Measurements from ENCODE around the gene RIC8B. TPM values are rescaled to one million over a fixed set of nuclear protein-coding genes. Genes with fewer than 3 reads are reported as not detected.

RIC8B gene
- total RNA-seq, 1 experiment from 2014 or later = 7.8 TPM

DNA sequence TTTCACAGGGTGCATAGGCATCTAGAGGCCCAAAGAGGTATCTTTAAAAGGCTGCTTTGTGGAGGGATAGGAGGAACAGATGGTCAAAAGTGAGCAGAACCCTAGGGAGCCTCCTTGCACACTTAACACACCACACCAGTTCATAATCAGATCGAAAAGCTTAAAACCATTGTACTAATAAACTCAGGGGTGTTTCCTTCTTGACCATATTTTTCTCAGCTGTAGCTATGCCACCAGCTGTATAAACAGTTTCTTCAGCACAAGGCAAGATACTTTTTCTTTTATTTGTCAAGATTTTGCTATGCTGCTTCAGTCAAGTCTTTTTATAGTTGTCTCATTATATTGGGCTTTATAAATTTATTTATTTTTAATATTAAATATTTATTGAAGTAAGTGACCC lies 88.7 kb downstream of the RIC8B start:
- POLR2A ChIA-PET = no interaction called here
- Histone ChIP-seq H3K4me1 (no peaks in the 10 kb centered on the region), H3K4me3 (ENCODE audit: low read depth, low read length) (no peak overlapping the region), H3K9me3 (no peaks in the 10 kb centered on the region), H3K36me3 (ENCODE audit: control insufficient read depth, insufficient read depth, low read length) (no peaks in the 10 kb centered on the region), H3K27me3 (replicated peaks; ENCODE audit: control insufficient read depth, insufficient read depth, low read length) (no peaks in the 10 kb centered on the region)
- intact Hi-C loops (cut with micrococcal nuclease; ENCODE audit: unreplicated experiment) = no loop called here
- no peak for DNase-seq
- Mint-ChIP-seq H3K27ac (ENCODE audit: unreplicated experiment) (no peak overlapping the region), H3K4me1 (ENCODE audit: low read depth, unreplicated experiment) (no peaks in the 10 kb centered on the region), H3K9me3 (ENCODE audit: unreplicated experiment) (no peaks in the 10 kb centered on the region), H3K27me3 (ENCODE audit: insufficient read depth, unreplicated experiment) (no peaks in the 10 kb centered on the region), H3K4me3 (ENCODE audit: unreplicated experiment) (no peak overlapping the region), H3K36me3 (ENCODE audit: insufficient read depth, unreplicated experiment) (peaks cover 7% of the 10 kb centered on the region)
- TF ChIP-seq, protein P1, sequence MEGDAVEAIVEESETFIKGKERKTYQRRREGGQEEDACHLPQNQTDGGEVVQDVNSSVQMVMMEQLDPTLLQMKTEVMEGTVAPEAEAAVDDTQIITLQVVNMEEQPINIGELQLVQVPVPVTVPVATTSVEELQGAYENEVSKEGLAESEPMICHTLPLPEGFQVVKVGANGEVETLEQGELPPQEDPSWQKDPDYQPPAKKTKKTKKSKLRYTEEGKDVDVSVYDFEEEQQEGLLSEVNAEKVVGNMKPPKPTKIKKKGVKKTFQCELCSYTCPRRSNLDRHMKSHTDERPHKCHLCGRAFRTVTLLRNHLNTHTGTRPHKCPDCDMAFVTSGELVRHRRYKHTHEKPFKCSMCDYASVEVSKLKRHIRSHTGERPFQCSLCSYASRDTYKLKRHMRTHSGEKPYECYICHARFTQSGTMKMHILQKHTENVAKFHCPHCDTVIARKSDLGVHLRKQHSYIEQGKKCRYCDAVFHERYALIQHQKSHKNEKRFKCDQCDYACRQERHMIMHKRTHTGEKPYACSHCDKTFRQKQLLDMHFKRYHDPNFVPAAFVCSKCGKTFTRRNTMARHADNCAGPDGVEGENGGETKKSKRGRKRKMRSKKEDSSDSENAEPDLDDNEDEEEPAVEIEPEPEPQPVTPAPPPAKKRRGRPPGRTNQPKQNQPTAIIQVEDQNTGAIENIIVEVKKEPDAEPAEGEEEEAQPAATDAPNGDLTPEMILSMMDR (IDR thresholded peaks at IDR 0.05; ENCODE audit: insufficient read depth in 1 of 2, low read depth in 1 of 2, low read length in 1 of 2, severe bottlenecking in 1 of 2, unreplicated experiment in 1 of 2) = no peak
- CTCF ChIA-PET = no interaction called here
- BruUV-seq (replicated peaks) = no TSS peak

GRCh38 chr12:106865683-106866082 lies 91.2 kb downstream of the RIC8B start:
- CTCF ChIA-PET = no interaction called here
- Histone ChIP-seq H3K4me3 (ENCODE audit: low read depth, low read length) (no peak overlapping the region), H3K9me3 (no peaks in the 10 kb centered on the region), H3K36me3 (ENCODE audit: control insufficient read depth, insufficient read depth, low read length) (no peaks in the 10 kb centered on the region), H3K4me1 (no peaks in the 10 kb centered on the region; the same call in 1 of the 2 replicates), H3K27me3 (replicated peaks; ENCODE audit: control insufficient read depth, insufficient read depth, low read length) (no peaks in the 10 kb centered on the region)
- Mint-ChIP-seq H3K36me3 (ENCODE audit: insufficient read depth, unreplicated experiment) (peaks cover 6% of the 10 kb centered on the region), H3K27me3 (ENCODE audit: insufficient read depth, unreplicated experiment) (no peaks in the 10 kb centered on the region), H3K4me3 (ENCODE audit: unreplicated experiment) (no peak overlapping the region), H3K27ac (ENCODE audit: unreplicated experiment) (no peak overlapping the region), H3K4me1 (ENCODE audit: low read depth, unreplicated experiment) (no peaks in the 10 kb centered on the region), H3K9me3 (ENCODE audit: unreplicated experiment) (no peaks in the 10 kb centered on the region)
- POLR2A ChIA-PET = no interaction called here
- no peak for DNase-seq
- TF ChIP-seq, protein P1 (IDR thresholded peaks at IDR 0.05; ENCODE audit: insufficient read depth in 1 of 2, low read depth in 1 of 2, low read length in 1 of 2, severe bottlenecking in 1 of 2, unreplicated experiment in 1 of 2) = no peak
- intact Hi-C loops (cut with micrococcal nuclease; ENCODE audit: unreplicated experiment) = no loop called here
- BruUV-seq (replicated peaks) = no TSS peak

DNA sequence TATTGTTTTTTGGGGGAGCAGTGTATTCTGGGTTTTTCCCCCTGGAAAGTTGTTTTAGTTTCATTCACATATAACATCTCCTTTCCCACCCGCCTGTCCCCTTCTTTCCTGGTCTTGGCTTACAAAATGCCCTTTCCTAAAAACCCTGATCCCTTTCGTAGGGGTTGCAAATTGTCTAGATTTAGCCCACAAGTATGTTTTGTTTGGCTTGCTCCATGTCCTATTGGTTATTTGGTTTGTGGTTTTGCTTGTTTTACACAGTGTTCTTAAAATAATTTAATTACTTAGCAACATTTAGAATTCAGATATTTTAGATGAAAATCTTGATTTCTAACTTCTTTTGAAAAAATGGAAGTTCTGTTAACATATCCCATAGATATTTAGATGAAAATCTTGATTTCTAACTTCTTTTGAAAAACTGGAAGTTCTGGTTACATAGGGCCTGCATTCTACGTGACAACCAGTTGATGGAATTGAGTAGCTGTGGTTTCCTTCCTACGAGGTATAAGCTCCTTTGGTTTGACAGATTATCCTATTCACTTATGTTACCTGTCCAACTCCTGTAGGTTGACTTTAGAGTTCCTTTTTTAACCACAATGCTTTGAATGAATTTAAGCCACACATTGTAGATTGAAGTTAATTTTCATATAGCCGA lies 92.1 kb downstream of the RIC8B start:
- Histone ChIP-seq H3K9me3 (no peaks in the 10 kb centered on the region), H3K36me3 (ENCODE audit: control insufficient read depth, insufficient read depth, low read length) (no peaks in the 10 kb centered on the region), H3K27me3 (replicated peaks; ENCODE audit: control insufficient read depth, insufficient read depth, low read length) (no peaks in the 10 kb centered on the region), H3K4me1 (no peaks in the 10 kb centered on the region; the same call in 1 of the 2 replicates), H3K4me3 (ENCODE audit: low read depth, low read length) (no peak overlapping the region)
- no peak overlapping the region for H3K27ac Mint-ChIP-seq (ENCODE audit: unreplicated experiment)
- no peak for DNase-seq
- no TSS peak for BruUV-seq (replicated peaks)
- ChIA-PET POLR2A (no interaction called here), CTCF (no interaction called here)
- H3K36me3 Mint-ChIP-seq (ENCODE audit: insufficient read depth, unreplicated experiment) = no peaks in the 10 kb centered on the region
- intact Hi-C loops (cut with micrococcal nuclease; ENCODE audit: unreplicated experiment) = no loop called here
- TF ChIP-seq, protein P1 (IDR thresholded peaks at IDR 0.05; ENCODE audit: insufficient read depth in 1 of 2, low read depth in 1 of 2, low read length in 1 of 2, severe bottlenecking in 1 of 2, unreplicated experiment in 1 of 2) = no peak
- no peaks in the 10 kb centered on the region for H3K4me1 Mint-ChIP-seq (ENCODE audit: low read depth, unreplicated experiment)
- H3K4me3 Mint-ChIP-seq (ENCODE audit: unreplicated experiment) = no peak overlapping the region
- H3K9me3 Mint-ChIP-seq (ENCODE audit: unreplicated experiment) = no peaks in the 10 kb centered on the region
- no peaks in the 10 kb centered on the region for H3K27me3 Mint-ChIP-seq (ENCODE audit: insufficient read depth, unreplicated experiment)

Measured in Caco-2 (cell line).